GM23338 (cell line): ENCODE data around the gene GRK5. TPM values are rescaled to one million over a fixed set of nuclear protein-coding genes. Genes with fewer than 3 reads are reported as not detected.

Source experiments
- ATAC-seq: fragments of 200-7000 bp; cut with Tn5 transposase; 3 replicates; pipeline ENCODE4 v1.9.1; 2020
- DNase-seq: peaks from one replicate; pipeline ENCODE4 v3.0.0-alpha.2; 2015; ENCODE audit warnings: low spot score
- H2AFZ ChIP-seq: fragments of 200-600 bp; sonication (generic); 2 replicates; pipeline ENCODE4 v1.8.0; 2016; ENCODE audit warnings: antibody characterized with exemption, mild to moderate bottlenecking, moderate library complexity
- H3F3A ChIP-seq: fragments of 200-600 bp; sonication (generic); replicated peaks from 2 replicates; pipeline ENCODE4 v1.8.0; 2017; ENCODE audit warnings: antibody characterized with exemption, mixed run types, low read depth
- H3K27ac ChIP-seq: fragments of 200-600 bp; sonication (generic); 2 replicates; pipeline ENCODE4 v1.6.1; 2016; ENCODE audit warnings: low read depth
- H3K27me3 ChIP-seq: fragments of 200-600 bp; sonication (generic); 2 replicates; pipeline ENCODE4 v1.8.0; 2016; ENCODE audit warnings: mild to moderate bottlenecking, mixed run types, moderate library complexity; ENCODE audit not compliant: insufficient read depth
- H3K36me3 ChIP-seq: fragments of 200-600 bp; sonication (generic); 2 replicates; pipeline ENCODE4 v1.8.0; 2016; ENCODE audit warnings: mild to moderate bottlenecking; ENCODE audit not compliant: insufficient read depth
- H3K4me1 ChIP-seq: fragments of 200-600 bp; sonication (generic); 2 replicates; pipeline ENCODE4 v1.8.0; 2016; ENCODE audit warnings: mild to moderate bottlenecking, moderate library complexity; ENCODE audit not compliant: insufficient read depth
- H3K4me2 ChIP-seq: fragments of 200-600 bp; sonication (generic); 2 replicates; pipeline ENCODE4 v1.7.1; 2017; ENCODE audit warnings: mixed run types
- H3K4me3 ChIP-seq: fragments of 200-600 bp; sonication (generic); 2 replicates; pipeline ENCODE4 v1.6.1; 2016; ENCODE audit warnings: mixed run types
- H3K79me2 ChIP-seq: fragments of 200-600 bp; sonication (generic); replicated peaks from 2 replicates; pipeline ENCODE4 v1.8.0; 2017; ENCODE audit warnings: mild to moderate bottlenecking; ENCODE audit not compliant: insufficient read depth
- H3K9me2 ChIP-seq: fragments of 200-600 bp; sonication (generic); 2 replicates; pipeline ENCODE4 v1.8.0; 2017; ENCODE audit not compliant: insufficient read depth
- H4K20me1 ChIP-seq: fragments of 200-600 bp; sonication (generic); replicated peaks from 2 replicates; pipeline ENCODE4 v1.8.0; 2017; ENCODE audit warnings: mild to moderate bottlenecking; ENCODE audit not compliant: insufficient read depth
- H3K27ac Mint-ChIP-seq: 2 replicates; pipeline ENCODE4 v1.8.0; 2020; ENCODE audit warnings: inconsistent platforms, mild to moderate bottlenecking, moderate library complexity, mixed read lengths
- H3K27me3 Mint-ChIP-seq: 3 replicates; pipeline ENCODE4 v1.8.0; 2022; ENCODE audit warnings: low read depth, mild to moderate bottlenecking, moderate library complexity, mixed read lengths, inconsistent platforms; ENCODE audit not compliant: insufficient read depth, poor library complexity
- H3K36me3 Mint-ChIP-seq: 3 replicates; pipeline ENCODE4 v1.8.0; 2021; ENCODE audit warnings: low read depth, mild to moderate bottlenecking, inconsistent platforms, moderate library complexity, mixed read lengths
- H3K4me1 Mint-ChIP-seq: 3 replicates; pipeline ENCODE4 v1.8.0; 2020; ENCODE audit warnings: mild to moderate bottlenecking, inconsistent platforms, mixed read lengths
- H3K4me3 Mint-ChIP-seq: 3 replicates; pipeline ENCODE4 v1.8.0; 2021; ENCODE audit warnings: moderate library complexity, mild to moderate bottlenecking, inconsistent platforms, mixed read lengths
- H3K9me3 Mint-ChIP-seq: 3 replicates; pipeline ENCODE4 v1.8.0; 2020; ENCODE audit warnings: moderate library complexity, mild to moderate bottlenecking, inconsistent platforms, mixed read lengths
- EZH2 ChIP-seq: fragments of 200-600 bp; sonication (generic); IDR thresholded peaks from one replicate; pipeline ENCODE4 v1.8.0; 2017; ENCODE audit warnings: antibody characterized with exemption, mild to moderate bottlenecking, low read depth; ENCODE audit not compliant: unreplicated experiment
- JUNB ChIP-seq: IDR thresholded peaks from one replicate; pipeline ENCODE4 v1.6.1; 2016; ENCODE audit warnings: antibody characterized with exemption; ENCODE audit not compliant: unreplicated experiment
- NANOG ChIP-seq: IDR thresholded peaks from 2 replicates; pipeline ENCODE4 v1.6.1; 2016; ENCODE audit warnings: antibody characterized with exemption, borderline replicate concordance
- STAT1 ChIP-seq: IDR thresholded peaks from one replicate; pipeline ENCODE4 v1.6.1; 2016; ENCODE audit warnings: antibody characterized with exemption; ENCODE audit not compliant: unreplicated experiment
- ZNF114 ChIP-seq: fragments of 250-450 bp; sonication (Bioruptor Pico); IDR thresholded peaks from 2 replicates; pipeline ENCODE4 v1.5.0; 2020; ENCODE audit warnings: mild to moderate bottlenecking, moderate library complexity
- ZNF331 ChIP-seq: fragments of 250-450 bp; sonication (Bioruptor Pico); IDR thresholded peaks from 2 replicates; pipeline ENCODE4 v1.5.0; 2020; ENCODE audit warnings: low read depth, mild to moderate bottlenecking, moderate library complexity
- polyA plus RNA-seq: library from polyadenylated mRNA; unstranded; fragments of >200 nt; fragmentation: Nextera tagmentation; extraction: Ambion mirVana; gene quantifications from 2 replicates; pipeline ENCODE4 v1.2.1, GENCODE V29; 2016
- total RNA-seq: library from RNA; depleted of rRNA; stranded (reverse); fragments of >200 nt; shearing (Covaris generic); gene quantifications from 2 replicates; pipeline ENCODE4 v1.2.3, GENCODE V29; 2014
- TF ChIP-seq, protein P1 (sequence below): IDR thresholded peaks from one replicate; pipeline ENCODE4 v1.6.1; 2018; ENCODE audit warnings: antibody characterized with exemption; ENCODE audit not compliant: unreplicated experiment
- TF ChIP-seq, protein P2 (sequence below): IDR thresholded peaks from 2 replicates; pipeline ENCODE4 v1.6.1; 2016; ENCODE audit warnings: antibody characterized with exemption
- TF ChIP-seq, protein P3 (sequence below), 2 experiments: fragments of 200-600 bp in 1 of 2; sonication (generic) in 1 of 2; conservative IDR thresholded peaks; 2 replicates each; pipeline versions ENCODE4 v1.5.1 to v1.6.1; 2016 to 2017; ENCODE audit warnings: antibody characterized with exemption in 2 of 2, low read depth in 2 of 2, mild to moderate bottlenecking in 2 of 2, moderate library complexity in 1 of 2

GRK5 gene
- total and polyA plus RNA-seq, 2 experiments from 2014 or later: 0.53 to 2.0 TPM

DNA sequence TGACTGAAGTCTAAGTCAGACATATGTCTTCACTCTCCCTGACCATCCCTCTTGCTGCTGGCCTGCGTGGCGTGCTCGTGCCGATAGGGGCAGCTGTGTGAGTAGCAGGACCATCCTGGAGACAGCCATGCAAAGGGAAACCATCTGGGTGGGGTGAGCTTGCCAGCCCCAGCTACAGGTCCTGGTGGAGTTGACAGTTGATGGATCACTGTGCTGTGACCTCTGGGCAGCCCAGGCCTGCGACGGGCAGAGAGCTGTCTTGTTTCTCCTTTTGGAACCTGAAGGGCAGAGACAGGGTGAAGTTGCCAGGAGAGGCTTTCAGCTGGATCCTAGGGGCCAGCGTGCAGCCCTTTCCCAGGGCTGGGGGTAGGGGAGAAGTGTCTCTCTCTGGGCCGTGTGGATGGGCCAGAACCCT is 44.7 kb downstream of the GRK5 start (continued):
- TF ChIP-seq, protein P1, sequence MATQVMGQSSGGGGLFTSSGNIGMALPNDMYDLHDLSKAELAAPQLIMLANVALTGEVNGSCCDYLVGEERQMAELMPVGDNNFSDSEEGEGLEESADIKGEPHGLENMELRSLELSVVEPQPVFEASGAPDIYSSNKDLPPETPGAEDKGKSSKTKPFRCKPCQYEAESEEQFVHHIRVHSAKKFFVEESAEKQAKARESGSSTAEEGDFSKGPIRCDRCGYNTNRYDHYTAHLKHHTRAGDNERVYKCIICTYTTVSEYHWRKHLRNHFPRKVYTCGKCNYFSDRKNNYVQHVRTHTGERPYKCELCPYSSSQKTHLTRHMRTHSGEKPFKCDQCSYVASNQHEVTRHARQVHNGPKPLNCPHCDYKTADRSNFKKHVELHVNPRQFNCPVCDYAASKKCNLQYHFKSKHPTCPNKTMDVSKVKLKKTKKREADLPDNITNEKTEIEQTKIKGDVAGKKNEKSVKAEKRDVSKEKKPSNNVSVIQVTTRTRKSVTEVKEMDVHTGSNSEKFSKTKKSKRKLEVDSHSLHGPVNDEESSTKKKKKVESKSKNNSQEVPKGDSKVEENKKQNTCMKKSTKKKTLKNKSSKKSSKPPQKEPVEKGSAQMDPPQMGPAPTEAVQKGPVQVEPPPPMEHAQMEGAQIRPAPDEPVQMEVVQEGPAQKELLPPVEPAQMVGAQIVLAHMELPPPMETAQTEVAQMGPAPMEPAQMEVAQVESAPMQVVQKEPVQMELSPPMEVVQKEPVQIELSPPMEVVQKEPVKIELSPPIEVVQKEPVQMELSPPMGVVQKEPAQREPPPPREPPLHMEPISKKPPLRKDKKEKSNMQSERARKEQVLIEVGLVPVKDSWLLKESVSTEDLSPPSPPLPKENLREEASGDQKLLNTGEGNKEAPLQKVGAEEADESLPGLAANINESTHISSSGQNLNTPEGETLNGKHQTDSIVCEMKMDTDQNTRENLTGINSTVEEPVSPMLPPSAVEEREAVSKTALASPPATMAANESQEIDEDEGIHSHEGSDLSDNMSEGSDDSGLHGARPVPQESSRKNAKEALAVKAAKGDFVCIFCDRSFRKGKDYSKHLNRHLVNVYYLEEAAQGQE: no peak
- no peak for TF ChIP-seq NANOG

DNA sequence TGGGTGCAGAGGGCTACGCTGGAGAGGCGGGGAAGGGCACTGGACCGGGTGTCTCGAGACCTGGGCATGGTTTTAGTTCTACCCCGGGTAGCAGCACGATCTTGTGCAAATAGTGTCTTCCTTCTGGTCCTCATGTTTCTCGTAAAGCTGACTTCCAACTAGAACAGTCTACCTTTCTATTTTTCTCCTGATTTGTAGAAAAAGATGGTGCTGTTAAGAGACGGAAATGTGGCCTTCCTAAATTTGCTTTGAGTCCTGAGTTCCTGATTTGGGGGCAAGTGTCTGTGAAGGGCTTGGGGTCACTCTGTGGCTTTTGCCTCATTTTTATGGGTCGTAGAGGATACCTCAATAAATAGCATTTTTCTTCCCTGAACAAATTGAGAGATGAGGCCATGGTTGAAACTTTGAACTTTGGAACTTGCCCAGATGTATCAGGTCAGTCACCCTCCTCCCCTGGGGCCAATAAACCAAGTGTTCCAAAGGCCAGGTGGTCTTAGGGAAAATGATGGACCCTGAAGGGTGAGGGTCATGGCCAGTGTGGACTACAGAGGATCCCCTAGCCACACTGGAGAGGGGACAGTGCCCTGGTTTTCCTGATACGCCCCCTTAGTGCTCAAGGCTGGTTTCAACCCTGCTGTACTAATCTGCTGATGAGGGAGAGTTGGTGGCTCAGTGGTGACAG is 45.2 kb downstream of the GRK5 start:
- DNase-seq (no peak), ATAC-seq (no peak)
- Mint-ChIP-seq H3K4me3 (no peak overlapping the region), H3K9me3 (peaks cover 4% of the 10 kb centered on the region; the same call in 2 of the 3 replicates), H3K4me1 (peaks cover 34% of the 10 kb centered on the region), H3K36me3 (no peaks in the 10 kb centered on the region), H3K27me3 (peaks cover 24% of the 10 kb centered on the region), H3K27ac (no peak overlapping the region)
- Histone ChIP-seq H3K79me2 (no peaks in the 10 kb centered on the region), H3K4me3 (no peak overlapping the region), H4K20me1 (no peaks in the 10 kb centered on the region; the same call in 1 of the 2 replicates), H3K27me3 (peaks cover 7% of the 10 kb centered on the region; the same call in 1 of the 2 replicates), H3K36me3 (no peaks in the 10 kb centered on the region), H2AFZ (no peak overlapping the region), H3K27ac (no peak overlapping the region), H3K4me2 (no peak overlapping the region), H3F3A (peaks cover 4% of the 10 kb centered on the region; the same call in 1 of the 2 replicates), H3K9me2 (no peaks in the 10 kb centered on the region), H3K4me1 (peaks cover 7% of the 10 kb centered on the region)
- TF ChIP-seq, protein P2, sequence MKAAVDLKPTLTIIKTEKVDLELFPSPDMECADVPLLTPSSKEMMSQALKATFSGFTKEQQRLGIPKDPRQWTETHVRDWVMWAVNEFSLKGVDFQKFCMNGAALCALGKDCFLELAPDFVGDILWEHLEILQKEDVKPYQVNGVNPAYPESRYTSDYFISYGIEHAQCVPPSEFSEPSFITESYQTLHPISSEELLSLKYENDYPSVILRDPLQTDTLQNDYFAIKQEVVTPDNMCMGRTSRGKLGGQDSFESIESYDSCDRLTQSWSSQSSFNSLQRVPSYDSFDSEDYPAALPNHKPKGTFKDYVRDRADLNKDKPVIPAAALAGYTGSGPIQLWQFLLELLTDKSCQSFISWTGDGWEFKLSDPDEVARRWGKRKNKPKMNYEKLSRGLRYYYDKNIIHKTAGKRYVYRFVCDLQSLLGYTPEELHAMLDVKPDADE: no peak
- TF ChIP-seq, protein P1: no peak
- no peak for TF ChIP-seq EZH2
- TF ChIP-seq STAT1: no peak
- TF ChIP-seq, protein P3, sequence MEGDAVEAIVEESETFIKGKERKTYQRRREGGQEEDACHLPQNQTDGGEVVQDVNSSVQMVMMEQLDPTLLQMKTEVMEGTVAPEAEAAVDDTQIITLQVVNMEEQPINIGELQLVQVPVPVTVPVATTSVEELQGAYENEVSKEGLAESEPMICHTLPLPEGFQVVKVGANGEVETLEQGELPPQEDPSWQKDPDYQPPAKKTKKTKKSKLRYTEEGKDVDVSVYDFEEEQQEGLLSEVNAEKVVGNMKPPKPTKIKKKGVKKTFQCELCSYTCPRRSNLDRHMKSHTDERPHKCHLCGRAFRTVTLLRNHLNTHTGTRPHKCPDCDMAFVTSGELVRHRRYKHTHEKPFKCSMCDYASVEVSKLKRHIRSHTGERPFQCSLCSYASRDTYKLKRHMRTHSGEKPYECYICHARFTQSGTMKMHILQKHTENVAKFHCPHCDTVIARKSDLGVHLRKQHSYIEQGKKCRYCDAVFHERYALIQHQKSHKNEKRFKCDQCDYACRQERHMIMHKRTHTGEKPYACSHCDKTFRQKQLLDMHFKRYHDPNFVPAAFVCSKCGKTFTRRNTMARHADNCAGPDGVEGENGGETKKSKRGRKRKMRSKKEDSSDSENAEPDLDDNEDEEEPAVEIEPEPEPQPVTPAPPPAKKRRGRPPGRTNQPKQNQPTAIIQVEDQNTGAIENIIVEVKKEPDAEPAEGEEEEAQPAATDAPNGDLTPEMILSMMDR (conservative IDR thresholded peaks at IDR 0.05; ENCODE audit: low read depth in 2 of 2): no peak
- no peak for TF ChIP-seq ZNF114 (CRISPR knock-in tag)
- TF ChIP-seq JUNB: no peak
- TF ChIP-seq ZNF331: no peak
